ENCODE results near the gene DDX4.

The DDX4 gene

GRCh38 chr5:55829956-55830355 lies 92.1 kb downstream of the DDX4 start:
- DNase-seq: no peak

- no peak for DNase-seq
Measured at GRCh38 chr5:55832446-55832845, 94.6 kb downstream of the DDX4 start.

- DNase-seq: no peak
Measured at GRCh38 chr5:55836191-55836590, 98.3 kb downstream of the DDX4 start.

GRCh38 chr5:55841976-55842375 lies 104.1 kb downstream of the DDX4 start:
- no peak for DNase-seq

- no peak for DNase-seq
Measured at GRCh38 chr5:55847837-55848236, 110.0 kb downstream of the DDX4 start.

- DNase-seq: no peak
Measured at GRCh38 chr5:55848783-55849182, 110.9 kb downstream of the DDX4 start.

GRCh38 chr5:55850839-55851674 lies 113.2 kb downstream of the DDX4 start, which contains the start of gene IL31RA:
Gene IL31RA (plus strand): TSS chr5:55851357. CDS start chr5:55851571, 214 bp downstream.
- DNase-seq: no peak

GRCh38 chr5:55851675-55851979 lies 113.8 kb downstream of the DDX4 start:
- no peak for DNase-seq

- no peak for DNase-seq
Measured at GRCh38 chr5:55852503-55852902, 114.6 kb downstream of the DDX4 start.

- DNase-seq: no peak
Measured at GRCh38 chr5:55853041-55853670, 115.3 kb downstream of the DDX4 start.

GRCh38 chr5:55853818-55854217 lies 116.0 kb downstream of the DDX4 start:
- DNase-seq: no peak

- DNase-seq: no peak
Measured at GRCh38 chr5:55855509-55855908, 117.6 kb downstream of the DDX4 start.

- no peak for DNase-seq
Measured at GRCh38 chr5:55856516-55857246, 118.8 kb downstream of the DDX4 start.

GRCh38 chr5:55857247-55857640 lies 119.4 kb downstream of the DDX4 start:
- DNase-seq: no peak

- no peak for DNase-seq
Measured at GRCh38 chr5:55858104-55858503, 120.2 kb downstream of the DDX4 start.

GRCh38 chr5:55860288-55860687 lies 122.4 kb downstream of the DDX4 start:
- DNase-seq: no peak

- no peak for DNase-seq
Measured at GRCh38 chr5:55860709-55861108, 122.8 kb downstream of the DDX4 start.

GRCh38 chr5:55864606-55865541 lies 127.0 kb downstream of the DDX4 start:
- DNase-seq: no peak

GRCh38 chr5:55865831-55866230 lies 128.0 kb downstream of the DDX4 start:
- no peak for DNase-seq

- DNase-seq: no peak
Measured at GRCh38 chr5:55866485-55866884, 128.6 kb downstream of the DDX4 start.
